Endothelial cell (in vitro differentiated cells): ENCODE data around the gene ITGA8. TPM values are rescaled to one million over a fixed set of nuclear protein-coding genes. Genes with fewer than 3 reads are reported as not detected.
A peak's percentile ranks its signal among the peaks of the same experiment; 100 is the strongest.
"Not testable (repeated sequence)": the region's sequence is repeated elsewhere in the genome, so short reads cannot be mapped to it uniquely, and the experiment has no call there.

Experiments used
- DNase-seq: peaks from one replicate; pipeline ENCODE4 v3.0.0; 2021; ENCODE audit warnings: low spot score
- H3K27ac Mint-ChIP-seq: one replicate; pipeline ENCODE4 v1.8.0; 2021; ENCODE audit warnings: mixed read lengths, inconsistent platforms; ENCODE audit not compliant: unreplicated experiment
- H3K27me3 Mint-ChIP-seq: one replicate; pipeline ENCODE4 v1.8.0; 2021; ENCODE audit warnings: mild to moderate bottlenecking, moderate library complexity, mixed read lengths, inconsistent platforms; ENCODE audit not compliant: unreplicated experiment
- H3K36me3 Mint-ChIP-seq: one replicate; pipeline ENCODE4 v1.8.0; 2021; ENCODE audit warnings: mild to moderate bottlenecking, low read depth, mixed read lengths, inconsistent platforms; ENCODE audit not compliant: unreplicated experiment
- H3K4me1 Mint-ChIP-seq: one replicate; pipeline ENCODE4 v1.8.0; 2021; ENCODE audit warnings: mild to moderate bottlenecking, mixed read lengths, inconsistent platforms; ENCODE audit not compliant: unreplicated experiment
- H3K4me3 Mint-ChIP-seq: one replicate; pipeline ENCODE4 v1.8.0; 2021; ENCODE audit warnings: mild to moderate bottlenecking, mixed read lengths, inconsistent platforms; ENCODE audit not compliant: unreplicated experiment
- H3K9me3 Mint-ChIP-seq: one replicate; pipeline ENCODE4 v1.8.0; 2021; ENCODE audit warnings: mixed read lengths, inconsistent platforms; ENCODE audit not compliant: unreplicated experiment
- CTCF ChIP-seq: fragments of 200-600 bp; sonication (generic); IDR thresholded peaks from one replicate; pipeline ENCODE4 v1.5.0; 2021; ENCODE audit warnings: antibody characterized with exemption; ENCODE audit not compliant: unreplicated experiment
- long read RNA-seq: library from polyadenylated mRNA; unstranded; transcript quantifications from one replicate; pipeline ENCODE4 v2.0.0, GENCODE V29; 2020; ENCODE audit not compliant: unreplicated experiment
- total RNA-seq: library from RNA; stranded (reverse); fragmentation: NEBNext Ultra II Directional; extraction: Animal tissue kit (Norgen Biotek cat#: 25700); gene quantifications from one replicate; pipeline ENCODE4 v1.2.1, GENCODE V29; 2021; ENCODE audit not compliant: unreplicated experiment

Gene ITGA8
- 0.51 TPM for total RNA-seq
- long read RNA-seq: 0 reads

DNA sequence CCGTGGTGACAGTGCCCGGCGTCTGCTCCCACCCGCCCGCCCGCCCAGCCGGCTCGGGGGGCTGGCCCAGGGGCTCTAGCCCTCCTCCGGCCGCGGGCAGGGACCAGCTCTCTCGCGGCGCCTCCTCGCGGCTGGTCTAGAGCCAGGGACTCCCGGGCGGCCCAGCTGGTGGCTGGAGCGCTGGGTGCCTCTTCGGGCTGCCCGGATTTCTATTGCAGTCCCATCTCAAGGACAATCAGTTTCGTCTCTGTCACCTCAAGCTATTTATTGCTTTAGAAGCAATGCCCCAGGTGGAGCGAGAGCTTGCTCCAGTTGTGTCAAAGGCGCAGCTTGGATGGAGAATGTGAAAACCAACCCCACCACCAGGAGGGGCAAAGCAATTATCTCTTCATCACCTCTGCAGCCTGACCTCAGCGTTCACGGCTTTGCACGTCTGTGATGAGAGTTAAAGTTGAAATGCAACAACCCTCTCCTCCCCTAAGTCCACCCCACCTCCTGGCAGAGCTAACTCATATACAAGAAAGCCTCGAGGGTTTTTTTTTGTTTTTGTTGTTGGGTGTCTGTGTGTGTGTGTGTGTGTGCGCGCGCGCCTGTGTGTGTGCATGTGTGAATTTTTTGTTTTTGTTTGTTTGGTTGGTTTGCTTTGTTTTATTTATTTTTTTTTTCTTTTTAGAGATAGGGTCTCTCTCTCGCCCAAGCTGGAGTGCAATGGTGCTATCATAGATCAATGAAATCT, at the start of gene ITGA8:
Gene ITGA8, minus strand, starts transcription at position 24 of the 736 bp plus-strand sequence. CDS start 151 bp downstream, outside the sequence.
- Mint-ChIP-seq H3K9me3 (no peaks in the 10 kb centered on the region), H3K27ac (no peak within 1 kb of the TSS), H3K4me1 (peaks cover 5% of the 10 kb centered on the region), H3K27me3 (peaks cover 7% of the 10 kb centered on the region), H3K4me3 (peak within 1 kb of the TSS; percentile 92), H3K36me3 (no peaks in the 10 kb centered on the region)
- peak; percentile 72 for DNase-seq
- peak; percentile 53 for TF ChIP-seq CTCF

DNA sequence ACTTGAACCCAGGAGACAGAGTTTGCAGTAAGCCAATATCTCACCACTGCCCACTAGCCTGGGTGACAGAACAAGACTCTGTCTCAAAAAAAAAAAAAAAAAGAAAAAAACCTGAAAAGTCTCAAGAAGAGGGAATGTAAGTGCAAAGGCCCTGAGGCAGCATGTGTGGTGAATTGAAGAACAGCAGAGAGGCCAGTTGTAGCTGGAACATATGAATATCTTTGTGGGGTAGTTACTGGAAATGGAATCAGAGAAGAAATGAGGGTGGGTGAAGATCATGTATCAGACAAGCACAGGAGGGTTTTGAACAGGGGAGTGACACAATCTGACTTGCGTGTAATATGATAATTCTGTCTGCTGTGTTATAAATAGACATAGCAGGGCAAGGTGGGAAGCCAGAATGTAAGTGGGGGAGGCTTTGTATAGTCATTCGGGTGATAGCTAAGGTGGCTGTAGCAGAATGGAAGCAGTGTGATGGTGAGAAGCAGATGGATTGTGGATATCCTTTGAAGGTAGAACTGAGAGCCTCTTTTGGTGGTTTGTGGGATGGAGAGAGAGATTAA, 45.3 kb upstream of the ITGA8 start:
- no peak overlapping the region for H3K27ac Mint-ChIP-seq
- no peak overlapping the region for H3K4me3 Mint-ChIP-seq
- H3K9me3 Mint-ChIP-seq: no peaks in the 10 kb centered on the region
- DNase-seq: no peak
- TF ChIP-seq CTCF: no peak
- no peaks in the 10 kb centered on the region for H3K4me1 Mint-ChIP-seq
- H3K27me3 Mint-ChIP-seq: peaks cover 1% of the 10 kb centered on the region
- no peaks in the 10 kb centered on the region for H3K36me3 Mint-ChIP-seq

GRCh38 chr10:15763006-15763405, 43.3 kb upstream of the ITGA8 start:
- H3K27ac Mint-ChIP-seq: no peak overlapping the region
- H3K9me3 Mint-ChIP-seq: no peaks in the 10 kb centered on the region
- DNase-seq: no peak
- H3K4me3 Mint-ChIP-seq: no peak overlapping the region
- no peaks in the 10 kb centered on the region for H3K36me3 Mint-ChIP-seq
- TF ChIP-seq CTCF: no peak
- H3K27me3 Mint-ChIP-seq: peaks cover 3% of the 10 kb centered on the region
- no peaks in the 10 kb centered on the region for H3K4me1 Mint-ChIP-seq

DNA sequence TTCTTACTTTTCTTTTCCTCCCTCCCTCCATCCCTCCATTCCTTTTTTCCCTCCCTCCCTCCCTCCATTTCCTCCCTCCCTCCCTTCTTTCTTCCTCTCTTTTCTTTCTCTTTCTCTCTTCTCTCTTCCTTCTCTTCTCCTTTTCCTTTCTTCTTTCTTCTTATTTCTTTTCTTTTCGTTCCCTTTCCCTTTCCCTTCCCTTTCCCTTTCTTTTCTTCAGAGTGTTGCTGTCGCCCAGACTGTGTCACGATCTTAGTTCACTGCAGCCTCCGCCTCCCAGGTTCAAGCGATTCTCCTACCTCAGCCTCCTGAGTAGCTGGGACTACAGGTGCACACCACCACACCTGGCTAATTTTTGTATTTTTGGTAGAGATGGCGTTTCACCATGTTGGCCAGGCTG, 42.5 kb upstream of the ITGA8 start:
- not testable (repeated sequence) for H3K36me3 Mint-ChIP-seq, H3K9me3 Mint-ChIP-seq, H3K27me3 Mint-ChIP-seq, H3K4me1 Mint-ChIP-seq, H3K27ac Mint-ChIP-seq, H3K4me3 Mint-ChIP-seq, DNase-seq

DNA sequence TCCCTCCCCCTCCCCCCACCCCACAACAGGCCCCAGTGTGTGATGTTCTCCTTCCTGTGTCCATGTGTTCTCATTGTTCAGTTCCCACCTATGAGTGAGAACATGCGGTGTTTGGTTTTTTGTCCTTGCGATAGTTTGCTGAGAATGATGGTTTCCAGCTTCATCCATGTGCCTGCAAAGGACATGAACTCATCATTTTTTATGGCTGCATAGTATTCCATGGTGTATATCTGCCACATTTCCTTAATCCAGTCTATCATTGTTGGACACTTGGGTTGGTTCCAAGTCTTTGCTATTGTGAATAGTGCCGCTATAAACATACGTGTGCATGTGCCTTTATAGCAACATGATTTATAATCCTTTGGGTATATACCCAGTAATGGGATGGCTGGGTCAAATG, 41.5 kb upstream of the ITGA8 start:
- DNase-seq, H3K36me3 Mint-ChIP-seq, H3K27ac Mint-ChIP-seq, H3K27me3 Mint-ChIP-seq, H3K9me3 Mint-ChIP-seq, H3K4me1 Mint-ChIP-seq, H3K4me3 Mint-ChIP-seq: not testable (repeated sequence)

DNA sequence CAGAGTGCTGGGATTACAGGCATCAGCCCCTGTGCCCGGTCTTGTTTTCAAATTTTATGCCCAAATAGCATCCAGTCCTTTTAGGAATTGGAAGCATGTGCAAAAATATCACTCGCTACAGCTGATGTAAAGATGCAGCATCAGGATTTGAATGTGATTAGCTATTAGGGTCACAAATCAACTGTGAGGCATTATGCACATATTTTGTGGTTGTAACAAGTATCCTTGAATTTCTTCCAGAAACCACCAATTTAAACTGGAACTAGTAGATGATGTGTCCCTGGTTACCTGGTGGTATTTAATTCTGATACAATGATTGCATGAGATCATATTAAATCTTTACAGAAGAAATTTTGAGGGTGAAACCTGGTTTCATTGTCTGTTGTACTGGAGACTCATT, 41.0 kb upstream of the ITGA8 start:
- no peak overlapping the region for H3K4me3 Mint-ChIP-seq
- TF ChIP-seq CTCF: no peak
- no peaks in the 10 kb centered on the region for H3K36me3 Mint-ChIP-seq
- H3K4me1 Mint-ChIP-seq: no peaks in the 10 kb centered on the region
- H3K27ac Mint-ChIP-seq: no peak overlapping the region
- no peaks in the 10 kb centered on the region for H3K9me3 Mint-ChIP-seq
- peaks cover 6% of the 10 kb centered on the region for H3K27me3 Mint-ChIP-seq
- no peak for DNase-seq
